Measurements from ENCODE around the gene ACOT6.

- TF ChIP-seq CTCF (IDR thresholded peaks at IDR 0.05) (no peak), POLR2A (IDR thresholded peaks at IDR 0.05) (no peak)
These were observed 55.5 kb downstream of the ACOT6 start for GRCh38 chr14:73667854-73668253.
